ENCODE results near the gene CDYL. TPM values are rescaled to one million over a fixed set of nuclear protein-coding genes. Genes with fewer than 3 reads are reported as not detected.

CDYL gene
- total RNA-seq, 2 donors from 2014 or later: 6.6 to 8.0 TPM

GRCh38 chr6:4775494-4776130 is 592 bp upstream of the CDYL start:
- ATAC-seq: peak; percentile 82
- no peaks in the 10 kb centered on the region for H3K9me3 ChIP-seq
- DNase-seq: peak; percentile 70 to 80 (median 76)
- intact Hi-C loops (cut with DNase I): no loop called here
- H3K36me3 ChIP-seq (replicated peaks in 1 of 2; ENCODE audit: insufficient read depth in 1 of 2, low read depth in 2 of 2): no peaks in the 10 kb centered on the region
- WGBS, 2 donors: 0 to 1% methylated on average over 2 to 77 of the region's 88 CpGs
- TF ChIP-seq POLR2A (IDR thresholded peaks at IDR 0.05) (peak in 2 of 3 donors; percentile 6 to 7), CTCF (IDR thresholded peaks at IDR 0.05) (peak in 5 of 7 experiments; percentile 10 to 35 (median 25))
- no peaks in the 10 kb centered on the region for H3K27me3 ChIP-seq
- H3K27ac ChIP-seq: peak overlapping the region; percentile 64 to 88 (median 73)
- peaks cover 20% of the 10 kb centered on the region for H3K4me1 ChIP-seq
- peak overlapping the region; percentile 25 to 47 for H3K4me3 ChIP-seq

- intact Hi-C loops (cut with DNase I): no loop called here
- ATAC-seq (peak; percentile 44), DNase-seq (peak in 2 of 4 donors; percentile 10 to 14)
- Histone ChIP-seq H3K27me3 (no peaks in the 10 kb centered on the region), H3K4me1 (peaks cover 20% of the 10 kb centered on the region), H3K36me3 (replicated peaks in 1 of 2; ENCODE audit: insufficient read depth in 1 of 2, low read depth in 2 of 2) (no peaks in the 10 kb centered on the region), H3K4me3 (peak overlapping the region in 1 of 2 donors; percentile 18), H3K27ac (peak overlapping the region in 3 of 4 donors; percentile 51 to 69 (median 64)), H3K9me3 (no peaks in the 10 kb centered on the region)
- TF ChIP-seq POLR2A (IDR thresholded peaks at IDR 0.05): no peak
- TF ChIP-seq CTCF (IDR thresholded peaks at IDR 0.05): no peak
- WGBS, 2 donors: 0 to 1% methylated on average over 27 to 28 of the region's 107 CpGs
Measured at GRCh38 chr6:4776493-4777393, 539 bp downstream of the CDYL start.

GRCh38 chr6:4777394-4777935 is 1.3 kb downstream of the CDYL start:
- no peaks in the 10 kb centered on the region for H3K27me3 ChIP-seq
- DNase-seq: no peak
- H3K27ac ChIP-seq: no peak overlapping the region
- peaks cover 20% of the 10 kb centered on the region for H3K4me1 ChIP-seq
- intact Hi-C loops (cut with DNase I): no loop called here
- 7 to 17% methylated on average over 9 of the region's 9 CpGs for WGBS, 2 donors
- peak overlapping the region in 1 of 2 donors; percentile 18 for H3K4me3 ChIP-seq
- no peaks in the 10 kb centered on the region for H3K36me3 ChIP-seq (replicated peaks in 1 of 2; ENCODE audit: insufficient read depth in 1 of 2, low read depth in 2 of 2)
- no peaks in the 10 kb centered on the region for H3K9me3 ChIP-seq
- ATAC-seq: no peak
- TF ChIP-seq POLR2A (IDR thresholded peaks at IDR 0.05) (no peak), CTCF (IDR thresholded peaks at IDR 0.05) (no peak)

- intact Hi-C loops (cut with DNase I): no loop called here
- 93 to 95% methylated on average over 1 of the region's 1 CpG for WGBS, 2 donors
- Histone ChIP-seq H3K4me3 (no peak overlapping the region), H3K27ac (no peak overlapping the region), H3K27me3 (no peaks in the 10 kb centered on the region), H3K36me3 (replicated peaks in 1 of 2; ENCODE audit: insufficient read depth in 1 of 2, low read depth in 2 of 2) (no peaks in the 10 kb centered on the region), H3K9me3 (no peaks in the 10 kb centered on the region), H3K4me1 (peaks cover 20% of the 10 kb centered on the region)
- TF ChIP-seq CTCF (IDR thresholded peaks at IDR 0.05) (no peak), POLR2A (IDR thresholded peaks at IDR 0.05) (no peak)
- DNase-seq (no peak), ATAC-seq (no peak)
Measured at GRCh38 chr6:4778086-4778485, 1.9 kb downstream of the CDYL start.

All from body of pancreas (tissue), 4 donors.